ENCODE measurements around the gene UBFD1.
"Not testable (repeated sequence)": the region's sequence is repeated elsewhere in the genome, so short reads cannot be mapped to it uniquely, and the experiment has no call there.

UBFD1 gene

DNA sequence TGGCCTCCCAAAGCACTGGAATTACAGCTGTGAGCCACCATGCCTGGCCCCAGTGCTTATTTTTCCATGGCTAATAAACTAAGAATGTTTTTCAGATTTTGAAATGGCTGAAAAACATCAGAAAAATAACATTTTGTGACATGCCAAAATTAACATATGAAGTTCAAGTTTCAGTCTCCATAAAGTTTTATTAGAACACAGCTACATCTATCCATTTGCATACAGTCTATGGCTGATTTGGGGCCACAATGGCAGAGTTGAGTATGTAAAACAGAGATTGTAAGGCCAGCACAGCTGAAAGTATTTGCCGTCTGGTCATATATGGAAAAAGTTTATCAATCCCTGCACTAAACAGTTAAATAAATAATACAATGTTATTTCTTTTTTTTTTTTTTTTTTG, 52.4 kb downstream of the UBFD1 start:
- DNase-seq (ENCODE audit: low read depth in 2 of 2): no peak

DNA sequence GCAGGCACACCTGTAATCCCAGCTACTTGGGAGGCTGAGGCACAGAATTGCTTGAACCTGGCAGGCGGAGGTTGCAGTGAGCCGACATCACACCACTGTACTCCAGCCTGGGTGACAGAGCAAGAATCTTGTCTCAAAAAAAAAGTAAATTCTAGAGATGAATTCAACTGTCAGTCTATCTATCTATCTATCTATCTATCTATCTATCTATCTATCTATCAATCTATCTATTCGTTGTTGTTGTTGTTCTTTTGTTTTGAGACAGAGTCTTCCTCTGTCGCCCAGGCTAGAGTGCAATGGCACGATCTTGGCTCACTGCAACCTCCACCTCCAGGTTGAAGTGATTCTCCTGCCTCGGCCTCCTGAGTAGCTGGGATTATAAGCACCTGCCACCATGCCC, 53.4 kb downstream of the UBFD1 start:
- DNase-seq (ENCODE audit: low read depth in 2 of 2): not testable (repeated sequence)

DNA sequence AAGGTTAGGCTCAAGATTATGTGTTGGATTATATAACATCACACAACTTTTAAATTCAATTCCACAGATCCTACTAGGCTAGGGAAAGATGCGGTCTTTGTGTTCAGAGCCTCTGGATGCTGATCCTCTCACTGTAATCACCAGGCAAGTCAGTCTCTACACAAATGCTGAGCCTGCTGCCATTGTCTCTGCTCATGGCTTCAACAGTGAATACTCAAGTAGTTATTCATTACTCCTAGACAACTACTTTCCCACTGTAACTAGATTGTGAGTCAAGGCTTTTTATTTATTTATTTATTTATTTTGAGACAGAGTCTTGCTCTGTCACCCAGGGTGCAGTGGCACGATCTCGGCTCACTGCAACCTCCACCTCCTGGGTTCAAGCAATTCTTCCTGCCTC, 54.4 kb downstream of the UBFD1 start:
- no peak for DNase-seq (ENCODE audit: low read depth in 2 of 2)

DNA sequence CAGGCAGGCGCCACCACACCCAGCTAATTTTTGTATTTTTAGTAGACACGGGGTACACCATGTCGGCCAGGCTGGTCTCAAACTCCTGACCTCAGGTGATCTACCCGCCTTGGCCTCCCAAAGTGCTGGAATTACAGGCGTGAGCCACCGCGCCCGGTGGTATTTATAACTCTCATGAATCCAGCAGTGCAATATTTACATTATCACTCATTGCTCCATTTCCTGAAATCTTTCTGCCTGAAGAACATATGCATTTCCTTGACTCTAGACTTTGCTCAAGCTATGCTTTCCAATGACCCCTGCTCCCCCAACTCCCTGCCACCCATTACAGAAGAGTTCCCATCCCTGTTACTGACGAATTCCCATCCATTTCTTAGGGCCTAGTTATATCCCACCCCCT, 58.3 kb downstream of the UBFD1 start:
- no peak for DNase-seq (ENCODE audit: low read depth in 2 of 2)
